ACC112 (cell line): ENCODE results near the gene CAPS.
"Not testable (repeated sequence)": the region's sequence is repeated elsewhere in the genome, so short reads cannot be mapped to it uniquely, and the experiment has no call there.

Experiments
- H2AFZ ChIP-seq: fragments of 200-600 bp; sonication (generic); one replicate; pipeline ENCODE4 v1.6.0; 2017; ENCODE audit warnings: antibody characterized with exemption, low read length; ENCODE audit not compliant: unreplicated experiment
- H3K27ac ChIP-seq: fragments of 200-600 bp; sonication (generic); 2 replicates; pipeline ENCODE4 v1.5.1; 2014; ENCODE audit warnings: low read depth, mild to moderate bottlenecking, antibody characterized with exemption, low read length, moderate library complexity
- H3K27me3 ChIP-seq: fragments of 200-600 bp; sonication (generic); 2 replicates; pipeline ENCODE4 v1.6.1; 2014; ENCODE audit warnings: mild to moderate bottlenecking, antibody characterized with exemption, low read length, moderate library complexity, mixed read lengths; ENCODE audit not compliant: insufficient read depth
- H3K36me3 ChIP-seq: fragments of 200-600 bp; sonication (generic); 2 replicates; pipeline ENCODE4 v1.6.1; 2016; ENCODE audit warnings: mild to moderate bottlenecking, antibody characterized with exemption, low read length, moderate library complexity, mixed read lengths; ENCODE audit not compliant: insufficient read depth
- H3K4me1 ChIP-seq: fragments of 200-600 bp; sonication (generic); one replicate; pipeline ENCODE4 v1.6.1; 2016; ENCODE audit warnings: low read length, mixed read lengths; ENCODE audit not compliant: insufficient read depth, unreplicated experiment, control insufficient read depth
- H3K4me3 ChIP-seq: fragments of 200-600 bp; sonication (generic); 2 replicates; pipeline ENCODE4 v1.5.1; 2014; ENCODE audit warnings: mild to moderate bottlenecking, low read depth, low read length
- H3K79me2 ChIP-seq: fragments of 200-600 bp; sonication (generic); one replicate; pipeline ENCODE4 v1.6.0; 2016; ENCODE audit warnings: low read length; ENCODE audit not compliant: control insufficient read depth, unreplicated experiment, insufficient read depth

CAPS gene

DNA sequence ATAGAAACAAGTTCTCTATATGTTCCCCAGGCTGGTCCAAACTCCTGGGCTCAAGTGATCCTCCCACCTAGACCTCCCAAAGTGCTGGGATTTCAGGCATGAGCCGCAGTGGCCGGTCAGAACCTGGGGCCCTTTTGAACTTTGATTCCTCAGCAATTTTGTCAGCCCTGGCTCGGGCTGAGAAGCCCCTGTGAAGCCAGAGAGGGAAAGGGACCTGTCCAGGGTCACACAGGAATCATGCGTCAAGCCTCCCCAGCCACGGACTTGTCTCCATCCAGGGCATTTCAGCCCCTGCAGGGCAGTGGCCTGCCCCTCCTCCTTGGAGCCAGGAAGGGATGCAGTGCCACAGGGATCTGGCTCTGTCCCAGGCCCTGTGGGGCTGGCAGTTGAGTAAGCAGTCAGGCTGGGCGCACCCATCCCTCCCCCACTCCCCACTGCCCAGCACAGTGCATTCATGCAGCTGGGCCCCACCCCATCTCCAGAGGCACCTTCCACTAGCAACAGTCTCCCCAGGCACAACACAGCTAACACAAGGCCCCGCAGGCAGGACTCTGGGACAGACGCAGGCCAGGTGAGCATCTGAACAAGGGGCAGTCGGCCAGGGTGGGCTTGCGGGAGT lies at the start of gene CAPS:
Gene CAPS (plus strand): TSS at position 516 of the 619 bp plus-strand sequence. CDS start 153 bp downstream, outside the sequence.
- H3K27me3 ChIP-seq, result no peaks in the 10 kb centered on the region
- H3K36me3 ChIP-seq, result no peaks in the 10 kb centered on the region
- no peak within 1 kb of the TSS for H2AFZ ChIP-seq
- H3K79me2 ChIP-seq, result no peaks in the 10 kb centered on the region
- no peak within 1 kb of the TSS for H3K27ac ChIP-seq
- no peak within 1 kb of the TSS for H3K4me3 ChIP-seq
- H3K4me1 ChIP-seq, result peaks cover 5% of the 10 kb centered on the region

DNA sequence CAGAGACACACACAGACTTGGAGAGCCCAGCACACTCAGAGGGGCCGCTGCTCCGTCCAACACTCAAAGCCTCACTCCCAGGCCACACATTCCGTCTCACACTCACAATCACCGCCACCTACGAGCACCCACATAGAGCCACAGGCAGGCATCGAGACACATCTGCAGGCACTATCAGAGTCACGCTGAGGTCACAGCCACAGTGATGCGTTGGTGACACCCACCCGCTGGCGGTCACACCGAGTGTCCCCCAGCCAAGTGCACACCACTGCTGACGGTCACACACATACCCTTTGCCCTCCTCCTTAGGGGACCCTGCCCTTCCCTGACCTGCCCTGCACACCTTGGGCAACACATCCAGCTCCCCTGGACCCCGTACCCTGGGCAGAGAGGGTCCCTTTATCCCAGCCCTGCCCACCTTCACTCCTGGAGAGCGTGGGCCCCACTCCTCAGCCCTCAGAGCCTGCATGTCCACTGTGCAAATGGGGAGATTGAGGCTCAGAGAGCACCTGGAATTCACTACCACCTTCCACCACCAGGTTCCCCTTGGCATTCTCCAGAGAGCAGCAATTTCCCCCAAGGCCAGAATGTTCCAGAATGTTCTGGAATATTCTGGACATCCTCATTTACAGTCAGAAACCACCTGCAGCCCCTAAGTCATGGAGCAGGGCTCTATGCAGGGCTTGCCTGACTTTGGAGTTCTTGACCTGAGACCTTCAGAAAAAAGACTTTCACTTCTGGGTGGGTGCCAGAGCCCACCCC lies 49.1 kb upstream of the CAPS start:
- Histone ChIP-seq H3K27ac (no peak overlapping the region), H3K4me1 (no peaks in the 10 kb centered on the region), H2AFZ (no peak overlapping the region), H3K79me2 (no peaks in the 10 kb centered on the region), H3K4me3 (no peak overlapping the region), H3K27me3 (no peaks in the 10 kb centered on the region), H3K36me3 (no peaks in the 10 kb centered on the region)

DNA sequence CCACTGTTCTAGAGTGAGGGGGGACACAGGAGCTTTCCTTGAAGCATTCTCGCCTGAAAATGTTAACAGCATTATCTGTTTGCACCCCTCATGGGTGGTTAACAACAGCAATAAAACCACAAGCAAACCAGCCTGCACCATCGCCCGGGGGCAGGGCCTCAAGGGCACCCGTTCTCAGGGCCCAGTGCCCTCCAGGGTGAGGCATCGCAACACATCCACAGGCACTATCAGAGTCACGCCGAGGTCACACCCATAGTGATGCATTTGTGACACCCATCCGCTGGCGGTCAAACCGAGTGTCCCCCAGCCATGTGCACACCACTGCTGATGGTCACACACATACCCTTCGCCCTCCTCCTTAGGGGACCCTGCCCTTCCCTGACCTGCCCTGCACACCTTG lies 48.3 kb upstream of the CAPS start:
- H3K36me3 ChIP-seq, result no peaks in the 10 kb centered on the region
- no peaks in the 10 kb centered on the region for H3K79me2 ChIP-seq
- no peaks in the 10 kb centered on the region for H3K4me1 ChIP-seq
- H3K4me3 ChIP-seq, result no peak overlapping the region
- H3K27ac ChIP-seq, result no peak overlapping the region
- no peaks in the 10 kb centered on the region for H3K27me3 ChIP-seq
- H2AFZ ChIP-seq, result no peak overlapping the region

DNA sequence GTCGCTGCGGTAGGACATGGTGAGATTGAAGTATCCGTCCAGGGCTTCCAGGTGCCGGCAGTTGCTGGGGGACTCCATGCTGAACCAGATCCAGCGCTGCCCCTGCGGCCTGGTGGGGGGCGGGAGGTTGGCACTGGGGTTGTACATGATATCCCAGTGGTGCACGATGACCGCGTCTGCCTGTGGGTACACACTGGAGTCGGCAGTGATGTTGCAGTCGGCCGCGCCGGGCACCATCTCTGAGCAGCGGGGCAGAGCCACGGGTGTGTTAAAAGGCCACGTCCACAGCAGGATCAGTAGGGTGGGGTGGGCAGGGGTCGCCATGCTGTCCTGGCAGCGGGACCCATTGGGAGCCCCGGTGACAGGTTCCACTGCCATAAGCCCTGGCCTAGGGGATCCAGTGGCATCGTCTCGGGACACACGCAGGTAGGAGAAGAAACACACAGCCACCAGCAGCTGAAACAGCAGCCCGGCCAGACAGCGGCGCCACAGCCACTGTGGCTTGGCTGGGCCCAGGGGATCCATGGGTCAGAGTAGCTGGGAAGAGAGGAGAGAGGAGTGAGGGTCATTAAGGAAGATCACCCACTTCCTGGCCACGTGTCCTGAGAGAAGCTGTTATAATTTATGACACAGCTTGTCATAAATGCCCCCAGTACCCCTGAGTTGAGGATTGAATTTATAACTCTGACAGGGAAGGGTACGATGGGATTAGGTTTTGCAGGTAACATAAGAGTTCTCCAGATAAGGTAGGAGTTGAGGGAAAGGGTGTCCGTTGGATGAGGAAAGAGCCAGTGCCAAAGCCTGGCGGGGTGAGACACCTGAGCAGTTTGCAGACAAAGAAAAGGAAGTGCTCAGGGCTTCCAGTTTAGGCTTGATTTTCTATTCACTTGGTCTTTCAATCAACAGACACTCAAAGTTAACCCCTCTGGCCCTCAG lies 46.6 kb upstream of the CAPS start:
- Histone ChIP-seq H2AFZ (no peak overlapping the region), H3K4me1 (no peaks in the 10 kb centered on the region), H3K27me3 (no peaks in the 10 kb centered on the region), H3K4me3 (no peak overlapping the region), H3K27ac (no peak overlapping the region), H3K79me2 (no peaks in the 10 kb centered on the region), H3K36me3 (no peaks in the 10 kb centered on the region)

DNA sequence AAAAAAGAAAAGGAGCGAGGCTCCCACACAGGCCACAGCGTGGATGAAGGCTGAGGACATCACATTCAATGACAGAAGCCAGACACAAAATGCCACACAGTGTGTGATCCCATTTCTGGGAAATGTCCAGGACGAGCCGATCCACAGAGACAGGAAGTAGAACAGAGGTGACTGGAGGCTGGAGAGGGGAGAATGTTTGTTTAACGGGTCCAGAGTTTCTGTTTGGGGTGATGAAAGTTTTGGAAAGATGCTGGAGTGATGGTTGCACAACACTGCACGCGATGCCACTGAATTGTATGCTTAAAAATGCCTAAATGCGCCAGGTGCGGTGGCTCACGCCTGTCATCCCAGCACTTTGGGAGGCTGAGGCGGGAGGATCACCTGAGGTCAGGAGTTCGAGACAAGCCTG lies 43.1 kb upstream of the CAPS start:
- H3K27ac ChIP-seq, result no peak overlapping the region

DNA sequence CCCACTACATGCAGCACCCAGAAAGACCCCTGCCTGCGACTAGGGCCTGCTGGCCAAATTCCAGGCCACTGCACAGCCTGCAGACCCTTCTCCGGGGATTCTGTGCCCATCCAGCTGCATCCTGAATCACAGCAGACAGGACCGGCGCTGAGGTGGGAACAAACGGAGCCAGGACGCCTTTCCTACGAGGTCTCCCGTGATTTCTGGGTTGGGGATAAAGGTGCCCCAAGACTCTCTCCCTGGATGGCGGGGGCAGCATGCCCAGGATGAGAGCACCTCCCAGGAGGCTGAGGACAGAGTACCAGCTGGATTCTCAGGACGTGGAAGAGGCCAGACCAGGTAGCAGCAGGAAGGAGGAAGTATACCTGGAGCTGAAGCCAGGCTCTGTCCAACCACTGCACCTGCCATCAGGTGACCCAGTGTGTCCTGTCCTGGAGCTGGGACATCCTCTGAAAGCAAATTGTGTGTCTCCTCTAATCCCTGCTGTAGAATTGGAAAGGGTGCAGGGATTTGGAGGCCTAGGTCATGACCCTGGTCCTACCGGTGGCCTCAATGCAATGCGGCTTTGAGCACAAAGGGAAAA lies 40.3 kb upstream of the CAPS start:
- no peaks in the 10 kb centered on the region for H3K4me1 ChIP-seq
- no peaks in the 10 kb centered on the region for H3K36me3 ChIP-seq
- H2AFZ ChIP-seq, result no peak overlapping the region
- H3K4me3 ChIP-seq, result no peak overlapping the region
- no peak overlapping the region for H3K27ac ChIP-seq
- H3K27me3 ChIP-seq, result no peaks in the 10 kb centered on the region
- H3K79me2 ChIP-seq, result no peaks in the 10 kb centered on the region

More for the DNA sequence above, 43.1 kb upstream of the CAPS start:
- no peaks in the 10 kb centered on the region for H3K79me2 ChIP-seq
- H3K27me3 ChIP-seq, result no peaks in the 10 kb centered on the region
- no peak overlapping the region for H3K4me3 ChIP-seq
- no peaks in the 10 kb centered on the region for H3K4me1 ChIP-seq
- H3K36me3 ChIP-seq, result no peaks in the 10 kb centered on the region
- H2AFZ ChIP-seq, result no peak overlapping the region

DNA sequence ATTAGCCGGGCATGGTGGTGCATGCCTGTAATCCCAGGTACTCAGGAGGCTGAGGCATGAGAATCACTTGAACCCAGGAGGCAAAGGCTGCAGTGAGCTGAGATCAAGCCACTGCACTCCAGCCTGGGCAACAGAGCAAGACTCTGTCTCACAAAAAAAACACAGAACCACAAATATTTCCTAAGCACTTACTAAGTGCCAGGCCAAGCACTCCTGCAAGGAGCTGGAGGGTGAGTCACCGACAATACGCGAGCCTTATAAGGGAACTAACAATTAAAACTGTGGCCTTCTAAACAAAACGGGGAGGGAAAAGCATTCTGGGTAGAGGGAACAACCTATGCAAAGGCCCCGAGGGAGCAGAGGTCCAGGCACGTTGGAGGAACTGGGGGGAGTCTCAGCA lies 39.6 kb upstream of the CAPS start:
- not testable (repeated sequence) for H3K4me1 ChIP-seq, H3K27me3 ChIP-seq, H3K4me3 ChIP-seq, H3K27ac ChIP-seq, H3K36me3 ChIP-seq, H3K79me2 ChIP-seq, H2AFZ ChIP-seq

DNA sequence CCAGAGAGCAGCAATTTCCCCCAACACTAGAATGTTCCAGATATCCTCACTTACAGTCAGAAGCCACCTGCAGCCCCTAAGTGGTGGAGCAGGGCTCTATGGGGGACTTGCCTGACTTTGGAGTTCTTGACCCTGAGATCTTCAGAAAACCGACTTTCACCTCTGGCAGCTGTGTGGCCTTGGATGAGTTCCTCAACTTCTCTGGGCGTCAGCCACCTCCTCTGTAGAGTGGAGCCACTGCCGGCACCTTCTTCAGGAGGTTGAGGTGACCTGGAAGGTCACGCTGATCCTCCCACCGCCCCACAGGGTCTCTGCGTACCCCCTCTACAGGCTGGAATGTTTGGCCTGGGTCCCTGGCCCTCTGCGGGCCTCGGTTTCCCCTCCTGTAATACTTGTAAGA lies 36.6 kb upstream of the CAPS start:
- no peak overlapping the region for H2AFZ ChIP-seq
- H3K36me3 ChIP-seq, result no peaks in the 10 kb centered on the region
- no peak overlapping the region for H3K4me3 ChIP-seq
- no peaks in the 10 kb centered on the region for H3K79me2 ChIP-seq
- H3K27ac ChIP-seq, result no peak overlapping the region
- H3K27me3 ChIP-seq, result no peaks in the 10 kb centered on the region
- no peaks in the 10 kb centered on the region for H3K4me1 ChIP-seq

DNA sequence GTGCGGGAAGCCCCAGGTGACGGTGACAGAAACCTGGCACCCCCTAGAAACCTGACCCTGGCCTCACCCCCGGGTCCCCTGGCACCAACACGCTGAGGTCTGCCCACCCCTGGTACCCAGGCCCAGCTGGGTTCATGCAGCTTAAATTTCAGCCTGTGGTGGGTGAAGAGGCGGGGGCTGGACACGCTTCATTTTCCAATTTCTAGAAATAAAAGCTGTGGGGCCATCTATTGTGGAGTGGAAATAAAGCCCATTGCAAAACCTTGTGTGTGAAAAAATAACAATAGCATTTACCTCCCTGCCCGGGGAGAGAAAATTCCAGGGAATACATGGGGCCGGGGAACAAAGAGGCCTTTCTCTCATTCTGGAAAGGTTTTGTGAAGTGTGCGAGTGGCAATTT lies 36.2 kb upstream of the CAPS start:
- H2AFZ ChIP-seq, result no peak overlapping the region
- H3K4me3 ChIP-seq, result no peak overlapping the region
- H3K36me3 ChIP-seq, result no peaks in the 10 kb centered on the region
- no peaks in the 10 kb centered on the region for H3K27me3 ChIP-seq
- H3K79me2 ChIP-seq, result no peaks in the 10 kb centered on the region
- H3K27ac ChIP-seq, result no peak overlapping the region
- no peaks in the 10 kb centered on the region for H3K4me1 ChIP-seq

DNA sequence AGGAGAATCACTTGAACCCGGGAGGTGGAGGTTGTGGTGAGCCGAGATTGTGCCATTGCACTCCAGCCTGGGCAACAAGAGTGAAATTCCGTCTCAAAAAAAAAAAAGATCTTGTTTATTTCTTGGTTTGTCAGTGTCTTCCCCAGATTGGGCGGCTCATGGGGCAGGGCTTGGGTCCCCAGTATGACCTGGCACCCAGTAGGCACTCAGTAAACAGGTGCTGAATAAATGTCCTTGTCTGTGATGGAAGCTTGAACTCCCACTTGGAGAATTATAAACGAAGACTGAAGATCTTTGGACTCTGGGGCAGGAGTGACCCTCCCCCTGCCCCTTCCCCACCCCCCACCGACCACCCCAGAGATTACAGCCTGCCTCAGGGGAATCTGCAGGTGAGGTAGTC lies 33.9 kb upstream of the CAPS start:
- Histone ChIP-seq H3K27me3 (no peaks in the 10 kb centered on the region), H3K36me3 (no peaks in the 10 kb centered on the region), H2AFZ (no peak overlapping the region), H3K4me3 (no peak overlapping the region), H3K27ac (no peak overlapping the region), H3K79me2 (no peaks in the 10 kb centered on the region), H3K4me1 (no peaks in the 10 kb centered on the region)
